DOHH2 (cell line): ENCODE measurements around the gene NFKBIE.
A peak's percentile ranks its signal among the peaks of the same experiment; 100 is the strongest.
"Not testable (repeated sequence)": the region's sequence is repeated elsewhere in the genome, so short reads cannot be mapped to it uniquely, and the experiment has no call there.

Experiments used
- H3F3A ChIP-seq: fragments of 200-600 bp; sonication (generic), shearing (Covaris generic); 2 replicates; pipeline ENCODE4 v1.6.0; 2016; ENCODE audit warnings: antibody characterized with exemption, mild to moderate bottlenecking; ENCODE audit not compliant: control insufficient read depth, insufficient read depth
- H3K27ac ChIP-seq: fragments of 200-600 bp; sonication (generic); 2 replicates; pipeline ENCODE4 v1.5.1; 2014; ENCODE audit warnings: low read depth, mild to moderate bottlenecking, low read length, moderate library complexity
- H3K27me3 ChIP-seq: fragments of 200-600 bp; sonication (generic); 2 replicates; pipeline ENCODE4 v1.6.1; 2014; ENCODE audit warnings: mild to moderate bottlenecking, low read length, mixed read lengths; ENCODE audit not compliant: control insufficient read depth
- H3K36me3 ChIP-seq: fragments of 200-600 bp; sonication (generic); 2 replicates; pipeline ENCODE4 v1.6.1; 2014; ENCODE audit warnings: mild to moderate bottlenecking, low read length, moderate library complexity, mixed read lengths; ENCODE audit not compliant: control insufficient read depth
- H3K4me1 ChIP-seq: fragments of 200-600 bp; sonication (generic); 2 replicates; pipeline ENCODE4 v1.6.1; 2014; ENCODE audit warnings: mild to moderate bottlenecking, low read length, mixed read lengths; ENCODE audit not compliant: control insufficient read depth
- H3K4me2 ChIP-seq: fragments of 200-600 bp; sonication (generic); 2 replicates; pipeline ENCODE4 v1.6.0; 2014; ENCODE audit warnings: mild to moderate bottlenecking, low read length, moderate library complexity
- H3K4me3 ChIP-seq: fragments of 200-600 bp; sonication (generic); 2 replicates; pipeline ENCODE4 v1.5.1; 2014; ENCODE audit warnings: mild to moderate bottlenecking, low read length, mixed read lengths
- H3K79me2 ChIP-seq: fragments of 200-600 bp; sonication (generic); 2 replicates; pipeline ENCODE4 v1.6.1; 2014; ENCODE audit warnings: mild to moderate bottlenecking, low read length, mixed read lengths; ENCODE audit not compliant: control insufficient read depth
- H3K9me2 ChIP-seq: fragments of 200-600 bp; sonication (generic); replicated peaks from 2 replicates; pipeline ENCODE4 v1.6.1; 2014; ENCODE audit warnings: mild to moderate bottlenecking, low read length, mixed read lengths; ENCODE audit not compliant: control insufficient read depth
- H3K9me3 ChIP-seq: fragments of 200-600 bp; sonication (generic); 2 replicates; pipeline ENCODE4 v1.6.1; 2014; ENCODE audit warnings: antibody characterized with exemption, low read length, mixed read lengths; ENCODE audit not compliant: control insufficient read depth, insufficient read depth
- H4K20me1 ChIP-seq: fragments of 200-600 bp; sonication (generic); 2 replicates; pipeline ENCODE4 v1.6.0; 2014; ENCODE audit warnings: low read depth, mild to moderate bottlenecking, antibody characterized with exemption, low read length, moderate library complexity; ENCODE audit not compliant: control insufficient read depth, insufficient read depth
- EZH2phosphoT487 ChIP-seq: fragments of 200-600 bp; sonication (generic); IDR thresholded peaks from 2 replicates; pipeline ENCODE4 v1.6.1; 2017; ENCODE audit warnings: borderline replicate concordance, mild to moderate bottlenecking, antibody characterized with exemption, low read length, moderate library complexity, mixed read lengths
- TF ChIP-seq, protein P1 (sequence below): fragments of 200-600 bp; sonication (generic); IDR thresholded peaks from one replicate; pipeline ENCODE4 v1.5.1; 2014; ENCODE audit warnings: antibody characterized with exemption, mild to moderate bottlenecking, low read depth, low read length; ENCODE audit not compliant: poor library complexity, severe bottlenecking

NFKBIE gene, protein sequence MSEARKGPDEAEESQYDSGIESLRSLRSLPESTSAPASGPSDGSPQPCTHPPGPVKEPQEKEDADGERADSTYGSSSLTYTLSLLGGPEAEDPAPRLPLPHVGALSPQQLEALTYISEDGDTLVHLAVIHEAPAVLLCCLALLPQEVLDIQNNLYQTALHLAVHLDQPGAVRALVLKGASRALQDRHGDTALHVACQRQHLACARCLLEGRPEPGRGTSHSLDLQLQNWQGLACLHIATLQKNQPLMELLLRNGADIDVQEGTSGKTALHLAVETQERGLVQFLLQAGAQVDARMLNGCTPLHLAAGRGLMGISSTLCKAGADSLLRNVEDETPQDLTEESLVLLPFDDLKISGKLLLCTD

DNA sequence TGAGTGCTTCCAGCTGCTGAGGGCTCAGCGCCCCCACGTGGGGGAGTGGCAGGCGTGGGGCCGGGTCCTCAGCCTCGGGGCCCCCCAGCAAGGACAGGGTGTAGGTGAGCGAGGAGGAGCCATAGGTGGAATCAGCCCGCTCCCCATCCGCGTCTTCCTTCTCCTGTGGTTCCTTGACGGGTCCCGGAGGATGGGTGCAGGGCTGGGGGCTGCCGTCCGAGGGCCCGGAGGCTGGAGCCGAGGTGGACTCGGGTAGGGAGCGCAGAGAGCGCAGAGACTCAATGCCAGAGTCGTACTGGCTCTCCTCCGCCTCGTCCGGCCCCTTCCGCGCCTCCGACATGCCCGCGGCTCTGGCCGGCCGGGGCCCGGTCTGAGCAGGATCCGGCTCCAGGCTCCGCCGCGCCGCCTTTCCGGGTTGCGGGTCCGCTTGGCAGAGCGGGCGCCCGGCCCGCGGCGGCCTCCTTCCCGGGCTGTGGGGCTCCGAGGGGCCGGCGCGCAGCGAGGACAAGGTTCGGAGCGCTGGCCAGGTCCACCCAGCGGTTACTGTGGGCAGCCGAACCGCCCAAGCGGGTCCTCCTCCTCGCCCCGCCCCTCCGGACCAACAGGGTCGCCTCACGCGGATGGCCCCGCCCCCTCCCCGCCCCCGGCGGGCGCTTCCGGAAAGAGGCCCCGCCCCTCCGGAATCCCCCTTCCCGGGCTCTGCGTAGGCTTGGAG, at the start of gene NFKBIE:
TSS of gene NFKBIE (minus strand) at position 545 of the 715 bp plus-strand sequence. CDS start at position 340, 205 bp downstream.
- H3K9me2 ChIP-seq: no peaks in the 10 kb centered on the region
- TF ChIP-seq, protein P1, sequence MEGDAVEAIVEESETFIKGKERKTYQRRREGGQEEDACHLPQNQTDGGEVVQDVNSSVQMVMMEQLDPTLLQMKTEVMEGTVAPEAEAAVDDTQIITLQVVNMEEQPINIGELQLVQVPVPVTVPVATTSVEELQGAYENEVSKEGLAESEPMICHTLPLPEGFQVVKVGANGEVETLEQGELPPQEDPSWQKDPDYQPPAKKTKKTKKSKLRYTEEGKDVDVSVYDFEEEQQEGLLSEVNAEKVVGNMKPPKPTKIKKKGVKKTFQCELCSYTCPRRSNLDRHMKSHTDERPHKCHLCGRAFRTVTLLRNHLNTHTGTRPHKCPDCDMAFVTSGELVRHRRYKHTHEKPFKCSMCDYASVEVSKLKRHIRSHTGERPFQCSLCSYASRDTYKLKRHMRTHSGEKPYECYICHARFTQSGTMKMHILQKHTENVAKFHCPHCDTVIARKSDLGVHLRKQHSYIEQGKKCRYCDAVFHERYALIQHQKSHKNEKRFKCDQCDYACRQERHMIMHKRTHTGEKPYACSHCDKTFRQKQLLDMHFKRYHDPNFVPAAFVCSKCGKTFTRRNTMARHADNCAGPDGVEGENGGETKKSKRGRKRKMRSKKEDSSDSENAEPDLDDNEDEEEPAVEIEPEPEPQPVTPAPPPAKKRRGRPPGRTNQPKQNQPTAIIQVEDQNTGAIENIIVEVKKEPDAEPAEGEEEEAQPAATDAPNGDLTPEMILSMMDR: peak; percentile 81
- TF ChIP-seq EZH2phosphoT487: no peak
- H4K20me1 ChIP-seq: no peaks in the 10 kb centered on the region
- H3K4me2 ChIP-seq: peak within 1 kb of the TSS; percentile 90
- peaks cover 22% of the 10 kb centered on the region for H3F3A ChIP-seq
- peaks cover 46% of the 10 kb centered on the region for H3K36me3 ChIP-seq
- no peaks in the 10 kb centered on the region for H3K9me3 ChIP-seq
- peaks cover 21% of the 10 kb centered on the region for H3K27me3 ChIP-seq
- H3K4me3 ChIP-seq: peak within 1 kb of the TSS; percentile 86
- peaks cover 70% of the 10 kb centered on the region for H3K4me1 ChIP-seq
- H3K79me2 ChIP-seq: peaks cover 42% of the 10 kb centered on the region
- peak within 1 kb of the TSS; percentile 93 for H3K27ac ChIP-seq

DNA sequence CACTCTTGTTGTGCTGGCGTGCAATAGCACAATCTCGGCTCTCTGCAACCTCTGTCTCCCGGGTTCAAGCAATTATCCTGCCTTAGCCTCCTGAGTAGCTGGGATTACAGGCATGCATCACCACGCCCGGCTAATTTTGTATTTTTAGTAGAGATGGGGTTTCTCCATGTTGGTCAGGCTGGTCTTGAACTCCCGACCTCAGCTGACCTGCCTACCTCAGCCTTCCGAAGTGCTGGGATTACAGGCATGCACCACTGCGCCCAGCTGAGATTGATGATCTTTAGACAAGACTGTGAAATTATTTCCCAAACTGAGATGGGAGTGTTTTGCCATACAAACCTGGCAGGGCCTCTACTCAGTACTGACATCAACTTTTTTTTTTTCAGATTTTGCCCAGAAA, 49.3 kb upstream of the NFKBIE start:
- not testable (repeated sequence) for H3F3A ChIP-seq, H4K20me1 ChIP-seq, H3K4me2 ChIP-seq, H3K4me3 ChIP-seq, H3K9me3 ChIP-seq, H3K27ac ChIP-seq, H3K9me2 ChIP-seq, H3K4me1 ChIP-seq, H3K27me3 ChIP-seq
- H3K36me3 ChIP-seq: peaks cover 24% of the 10 kb centered on the region
- H3K79me2 ChIP-seq: peaks cover 18% of the 10 kb centered on the region

DNA sequence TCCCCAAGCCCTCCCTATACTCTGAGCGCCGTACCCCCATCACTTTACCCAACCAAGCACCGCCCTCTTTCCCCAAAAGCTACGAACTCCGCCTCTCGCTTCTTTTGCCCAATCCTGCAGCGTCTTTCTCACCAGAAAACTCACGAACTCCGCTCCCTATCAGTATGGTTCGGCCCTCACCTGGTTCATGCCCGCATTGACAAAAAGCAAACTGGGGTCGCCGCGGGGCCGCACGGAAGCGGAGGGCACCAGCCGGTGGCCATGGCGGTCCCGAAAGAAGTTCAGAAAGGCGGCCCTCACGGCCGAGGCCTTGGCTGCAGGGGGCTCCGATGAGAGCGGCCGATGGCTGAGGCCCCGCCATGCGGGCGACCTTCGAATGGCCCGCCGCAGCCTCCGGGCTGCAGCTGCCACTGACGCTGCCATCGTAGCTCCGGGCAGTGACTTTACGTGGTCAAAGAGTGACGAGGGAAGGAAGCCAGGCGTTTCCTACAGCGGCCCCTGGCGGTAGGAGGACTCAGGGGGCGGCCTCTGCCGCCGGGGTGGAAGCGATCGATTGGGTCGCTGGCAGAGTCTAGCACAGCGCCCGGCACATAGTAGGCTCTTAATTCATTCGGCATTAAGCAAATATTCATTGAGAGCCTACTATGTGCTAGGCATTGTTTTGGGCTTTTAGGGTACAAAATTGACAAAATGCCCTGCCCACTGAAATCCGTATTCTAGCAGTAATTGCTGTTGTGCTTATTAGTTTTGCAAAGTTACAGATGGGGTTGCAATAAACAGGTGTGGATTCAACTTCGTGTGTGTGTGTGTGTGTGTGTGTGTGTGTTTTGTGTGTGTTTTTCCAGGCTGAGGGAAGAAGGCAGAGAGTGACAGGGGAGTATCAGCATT, 47.8 kb upstream of the NFKBIE start, which contains the start of gene AARS2:
TSS of gene AARS2 (minus strand) at position 447 of the 888 bp plus-strand sequence. CDS start at position 423, 24 bp downstream.
- Histone ChIP-seq H3K4me1 (peaks cover 9% of the 10 kb centered on the region), H3F3A (no peaks in the 10 kb centered on the region), H3K36me3 (peaks cover 34% of the 10 kb centered on the region), H3K27ac (peak within 1 kb of the TSS; percentile 44), H4K20me1 (no peaks in the 10 kb centered on the region), H3K79me2 (peaks cover 18% of the 10 kb centered on the region), H3K4me2 (peak within 1 kb of the TSS; percentile 72), H3K9me2 (no peaks in the 10 kb centered on the region), H3K27me3 (peaks cover 4% of the 10 kb centered on the region; the same call in 1 of the 2 replicates), H3K4me3 (peak within 1 kb of the TSS; percentile 85), H3K9me3 (no peaks in the 10 kb centered on the region)
- TF ChIP-seq, protein P1: peak; percentile 93
- TF ChIP-seq EZH2phosphoT487: no peak
